Adrenal gland (tissue), 12 donors: ENCODE measurements around the gene A3GALT2. TPM values are rescaled to one million over a fixed set of nuclear protein-coding genes. Genes with fewer than 3 reads are reported as not detected.

Source experiments
- DNase-seq, 7 donors: peaks; one replicate each; pipeline ENCODE4 v3.0.0-alpha.2; 2019 to 2020
- H3K27ac ChIP-seq, 5 donors: fragments of 200-600 bp; sonication (generic) in 4 of 5; 1 replicate in 3 of 5; 2 replicates in 2 of 5; pipeline versions ENCODE4 v1.5.1 to v1.8.0; 2016 to 2020; ENCODE audit warnings: mild to moderate bottlenecking in 1 of 5
- H3K27me3 ChIP-seq: fragments of 200-600 bp; 2 replicates; pipeline ENCODE4 v1.8.0; 2021
- H3K36me3 ChIP-seq, 2 donors: fragments of 200-600 bp; replicated peaks in 1 of 2; 1 replicate in 1 of 2; 2 replicates in 1 of 2; pipeline versions ENCODE4 v1.5.1 to v1.8.0; 2018 to 2022
- H3K4me1 ChIP-seq, 2 donors: fragments of 200-600 bp; replicated peaks in 1 of 2; 1 replicate in 1 of 2; 2 replicates in 1 of 2; pipeline versions ENCODE4 v1.5.1 to v1.8.0; 2018 to 2021
- H3K4me3 ChIP-seq, 4 donors: fragments of 200-600 bp; sonication (generic) in 3 of 4; one replicate each; pipeline ENCODE4 v1.5.1; 2016 to 2018
- H3K9me3 ChIP-seq, 3 donors: fragments of 200-600 bp; sonication (generic) in 1 of 3; replicated peaks in 1 of 3; 1 replicate in 2 of 3; 2 replicates in 1 of 3; pipeline versions ENCODE4 v1.5.1 to v1.8.0; 2016 to 2021
- CTCF ChIP-seq, 6 experiments: fragments of 450-650 bp in 4 of 6; fragments of 200-600 bp in 2 of 6; sonication (generic) in 1 of 6; IDR thresholded peaks; 1 replicate in 5 of 6; 2 replicates in 1 of 6; pipeline versions ENCODE4 v1.5.1 to v1.8.0; 2016 to 2021; ENCODE audit warnings: antibody characterized with exemption in 6 of 6, mild to moderate bottlenecking in 2 of 6, moderate library complexity in 1 of 6
- POLR2A ChIP-seq, 2 donors: fragments of 450-650 bp; IDR thresholded peaks; one replicate each; pipeline ENCODE4 v1.6.1; 2017; ENCODE audit warnings: antibody characterized with exemption in 2 of 2, mild to moderate bottlenecking in 2 of 2, moderate library complexity in 1 of 2
- WGBS, 4 donors: extraction: QIAGEN DNeasy Blood & Tissue Kit in 2 of 4; methylation state at CpG; one replicate each; pipeline versions ENCODE4 v1.1.5 to v1.1.7; 2013 to 2017; 5-methylcytosine and 5-hydroxymethylcytosine counted together
- intact Hi-C, 2 donors: fragments of 100-400 bp; cut with DNase I; formaldehyde crosslinking; loops; one replicate each; pipeline versions ENCODE4 v1.14.1 to v1.15.0; 2022 to 2023
- polyA plus RNA-seq, 3 donors: library from polyadenylated mRNA; stranded (reverse); fragments of 200-250 nt in 2 of 3; fragments of 350-450 nt in 1 of 3; fragmentation: Illumina TruSeq in 1 of 3; extraction: RNeasy Lipid Tissue Mini Kit (QIAGEN cat#74804) in 1 of 3; gene quantifications; one replicate each; pipeline ENCODE4 v1.2.3, GENCODE V29; 2013 to 2014
- total RNA-seq, 9 donors: library from RNA; depleted of rRNA in 4 of 9; stranded (reverse); fragments of >200 nt in 4 of 9; fragments of 120-200 nt in 1 of 9; fragmentation: NEBNext Ultra II Directional in 1 of 9; extraction: Animal tissue kit (Norgen Biotek cat#: 25700) in 1 of 9; gene quantifications; one replicate each; pipeline versions ENCODE4 v1.1.0 to v1.2.4, GENCODE V29; 2013 to 2023
- donor health status: healthy with polysubstance abuse.
- donor health status: Bipolar disorder and iron deficiency.
- donor health status: DM: yes; HTN: yes; CAD: no.
- donor health status: DM: no; HTN: no; CAD: no.
- donor health status: DM: no; HTN: no; CAD: no.
- donor health status: DM: yes; HTN: yes; CAD: no.

Gene A3GALT2
- total and polyA plus RNA-seq, 12 donors: 0.17 to 0.49 TPM; not detected in 10

- peaks cover 0 to 5% of the 10 kb centered on the region in 2 donors for H3K36me3 ChIP-seq
- no peak for DNase-seq
These were observed 56.9 kb downstream of the A3GALT2 start for GRCh38 chr1:33263890-33264504.

GRCh38 chr1:33261344-33261743 lies 59.6 kb downstream of the A3GALT2 start:
- no peak for TF ChIP-seq POLR2A (IDR thresholded peaks at IDR 0.05)
- no peak for TF ChIP-seq CTCF (IDR thresholded peaks at IDR 0.05)
- 16 to 30% (median 25%) methylated on average over 7 of the region's 7 CpGs for WGBS, 4 donors

More at GRCh38 chr1:33263890-33264504, 56.9 kb downstream of the A3GALT2 start:
- Histone ChIP-seq H3K4me3 (no peak overlapping the region), H3K9me3 (no peaks in the 10 kb centered on the region), H3K27ac (no peak overlapping the region), H3K27me3 (no peaks in the 10 kb centered on the region), H3K4me1 (peaks cover 16 to 36% of the 10 kb centered on the region in 2 donors)
- WGBS, 4 donors: 78 to 89% (median 86%) methylated on average over 5 of the region's 5 CpGs
- intact Hi-C loops: no loop called here
- no peak for TF ChIP-seq CTCF (IDR thresholded peaks at IDR 0.05)
- no peak for TF ChIP-seq POLR2A (IDR thresholded peaks at IDR 0.05)

GRCh38 chr1:33260439-33260838 lies 60.5 kb downstream of the A3GALT2 start:
- Histone ChIP-seq H3K27ac (peak overlapping the region in 2 of 5 donors; percentile 56 to 64), H3K9me3 (no peaks in the 10 kb centered on the region), H3K4me3 (no peak overlapping the region), H3K36me3 (peaks cover 0 to 5% of the 10 kb centered on the region in 2 donors), H3K27me3 (no peaks in the 10 kb centered on the region), H3K4me1 (peaks cover 24 to 47% of the 10 kb centered on the region in 2 donors)
- TF ChIP-seq POLR2A (IDR thresholded peaks at IDR 0.05) (no peak), CTCF (IDR thresholded peaks at IDR 0.05) (no peak)
- 82 to 91% (median 87%) methylated on average over 5 of the region's 5 CpGs for WGBS, 4 donors
- intact Hi-C loops: no loop called here
- no peak for DNase-seq

More at GRCh38 chr1:33261344-33261743, 59.6 kb downstream of the A3GALT2 start:
- no peak overlapping the region for H3K4me3 ChIP-seq
- no peaks in the 10 kb centered on the region for H3K27me3 ChIP-seq
- peaks cover 0 to 5% of the 10 kb centered on the region in 2 donors for H3K36me3 ChIP-seq
- peak overlapping the region in 3 of 5 donors; percentile 47 to 64 (median 56) for H3K27ac ChIP-seq
- intact Hi-C loops: no loop called here
- no peaks in the 10 kb centered on the region for H3K9me3 ChIP-seq
- peak in 6 of 7 donors; percentile 55 to 76 (median 66) for DNase-seq
- peaks cover 24 to 47% of the 10 kb centered on the region in 2 donors for H3K4me1 ChIP-seq

DNA sequence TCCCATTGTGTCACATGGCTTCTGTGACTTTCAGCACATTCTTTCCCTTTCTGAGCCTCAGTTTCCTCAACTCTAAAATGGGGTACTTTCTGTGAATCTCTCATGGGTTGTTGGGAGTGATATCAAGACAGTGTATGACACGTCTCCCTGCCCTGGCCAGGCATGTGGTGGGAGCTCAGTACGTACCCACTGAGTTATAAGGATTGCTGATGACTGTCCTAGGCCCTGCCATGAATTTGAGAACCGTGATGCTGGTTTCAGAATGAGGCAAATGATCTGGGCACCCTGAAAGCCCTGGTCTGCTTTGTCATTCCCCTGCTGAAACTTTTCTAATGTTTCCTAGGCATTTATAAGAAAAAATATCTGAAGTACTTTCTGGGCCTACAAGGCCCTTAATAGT lies 61.0 kb downstream of the A3GALT2 start:
- peaks cover 0 to 5% of the 10 kb centered on the region in 2 donors for H3K36me3 ChIP-seq
- H3K4me1 ChIP-seq: peaks cover 24 to 52% of the 10 kb centered on the region in 2 donors
- no peaks in the 10 kb centered on the region for H3K9me3 ChIP-seq
- intact Hi-C loops: no loop called here
- DNase-seq: no peak
- 87 to 94% (median 90%) methylated on average over 3 of the region's 3 CpGs for WGBS, 4 donors
- H3K4me3 ChIP-seq: no peak overlapping the region
- no peak for TF ChIP-seq POLR2A (IDR thresholded peaks at IDR 0.05)
- TF ChIP-seq CTCF (IDR thresholded peaks at IDR 0.05): no peak
- H3K27ac ChIP-seq: no peak overlapping the region
- no peaks in the 10 kb centered on the region for H3K27me3 ChIP-seq
